M059J (cell line): ENCODE measurements around the gene SAMD4B. TPM values are rescaled to one million over a fixed set of nuclear protein-coding genes. Genes with fewer than 3 reads are reported as not detected.
A peak's percentile ranks its signal among the peaks of the same experiment; 100 is the strongest.

Experiments
- DNase-seq: peaks from one replicate; pipeline ENCODE4 v3.0.0-alpha.2; 2012; ENCODE audit warnings: low read depth
- total RNA-seq: library from RNA; depleted of rRNA; stranded (reverse); fragments of >200 nt; shearing (Covaris generic); gene quantifications from 2 replicates; pipeline ENCODE4 v1.2.3, GENCODE V29; 2014; rRNA removed

Gene SAMD4B
- total RNA-seq, 1 experiment from 2014 or later = 96.3 TPM

DNA sequence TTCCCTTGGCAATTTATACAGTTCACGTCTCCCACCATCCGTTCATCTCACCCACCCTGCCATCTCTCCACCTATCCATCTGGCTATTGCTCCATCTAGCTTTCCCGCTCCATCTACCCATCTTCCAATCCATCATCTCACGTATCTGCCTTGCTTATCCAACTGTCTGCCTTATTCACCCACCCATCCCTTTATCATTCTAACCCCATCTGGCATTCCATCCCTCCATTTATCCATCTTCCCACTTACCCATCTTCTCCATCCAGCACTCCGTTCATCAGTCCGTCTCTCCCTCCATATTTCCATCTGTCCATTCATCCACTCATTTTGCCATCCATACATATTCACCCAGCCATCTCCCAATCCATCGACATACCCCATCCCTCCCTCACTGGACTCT lies 83.5 kb downstream of the SAMD4B start:
- no peak for DNase-seq

DNA sequence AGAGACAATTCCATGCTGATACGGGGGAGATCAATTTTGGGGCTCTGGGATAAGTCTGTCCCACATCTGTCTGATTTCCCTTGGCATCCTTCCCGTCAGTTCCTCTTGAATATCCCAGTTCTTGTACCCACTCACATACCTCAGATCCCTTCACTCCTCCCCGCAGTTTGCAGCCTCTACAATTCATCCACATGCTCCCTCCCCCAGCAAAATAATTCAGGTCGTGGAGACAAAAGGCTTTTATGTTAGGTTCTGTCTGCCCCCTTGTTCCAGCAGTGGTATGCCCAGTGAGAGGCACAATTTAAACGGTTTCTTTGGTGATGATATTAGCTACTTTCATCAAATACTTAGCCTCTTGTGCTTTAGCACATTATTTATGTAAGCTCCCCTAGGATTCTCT lies 83.9 kb downstream of the SAMD4B start:
- DNase-seq = no peak

DNA sequence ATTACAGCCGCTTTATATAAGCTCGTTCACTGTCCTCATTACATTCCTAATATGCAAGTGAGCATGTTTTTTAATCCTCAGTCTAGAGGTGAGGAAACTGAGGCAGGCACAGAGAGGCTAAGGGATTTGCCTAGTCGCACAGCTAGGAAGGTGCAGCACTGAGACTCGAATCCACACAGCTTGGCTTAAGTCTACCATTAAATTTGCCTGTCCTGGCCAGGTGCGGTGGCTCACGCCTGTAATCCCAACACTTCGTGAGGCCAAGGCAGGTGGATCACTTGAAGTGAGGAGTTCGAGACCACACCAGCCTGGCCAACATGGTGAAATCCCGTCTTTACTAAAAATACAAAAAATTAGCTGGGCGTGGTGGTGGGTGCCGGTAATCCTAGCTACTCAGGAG lies 85.5 kb downstream of the SAMD4B start:
- DNase-seq = no peak

DNA sequence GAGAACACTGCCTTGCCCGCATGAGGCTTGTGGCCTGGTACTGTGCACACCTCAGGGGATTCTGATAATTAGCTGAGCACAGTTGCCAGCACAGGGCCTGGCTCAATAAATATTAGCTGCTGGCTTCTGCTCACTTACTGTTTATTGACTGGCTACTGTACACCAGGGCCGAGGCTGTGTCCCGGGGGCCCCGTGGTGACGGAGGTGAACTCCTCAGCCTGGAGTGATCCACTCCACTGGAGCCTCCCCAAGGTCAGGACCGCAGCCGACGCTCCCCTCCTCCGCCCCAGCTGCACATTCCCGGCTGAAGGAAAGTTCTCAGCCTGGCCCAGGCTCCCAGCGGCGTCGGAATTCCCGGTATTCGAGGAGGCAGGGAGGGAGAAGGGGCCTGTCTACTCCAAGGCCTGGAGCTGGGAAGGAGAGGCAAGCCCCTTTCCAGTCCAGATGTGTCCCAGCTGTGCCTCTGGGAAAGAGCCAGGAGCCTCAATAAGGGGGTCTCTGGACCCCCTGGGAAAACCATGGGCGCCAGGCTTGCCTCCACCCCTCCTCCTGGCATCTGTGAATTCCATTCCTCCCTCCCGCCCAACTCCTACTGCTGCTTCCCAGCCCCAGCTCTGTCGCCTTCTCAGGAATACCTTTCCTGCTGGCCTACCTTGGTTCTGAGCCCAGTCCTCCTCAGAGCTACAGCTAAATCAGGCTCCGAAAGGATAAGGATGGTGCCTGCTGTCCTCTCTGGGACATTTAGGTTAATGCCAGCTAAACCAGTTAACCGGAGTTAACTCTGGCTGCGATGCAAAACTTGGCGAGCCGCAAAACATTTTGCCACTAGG lies 86.3 kb downstream of the SAMD4B start:
- DNase-seq = peak; percentile 62

GRCh38 chr19:39430675-39431593 lies 88.7 kb downstream of the SAMD4B start:
- DNase-seq = peak; percentile 92

- no peak for DNase-seq
Measured at GRCh38 chr19:39432677-39433025, 90.4 kb downstream of the SAMD4B start.

DNA sequence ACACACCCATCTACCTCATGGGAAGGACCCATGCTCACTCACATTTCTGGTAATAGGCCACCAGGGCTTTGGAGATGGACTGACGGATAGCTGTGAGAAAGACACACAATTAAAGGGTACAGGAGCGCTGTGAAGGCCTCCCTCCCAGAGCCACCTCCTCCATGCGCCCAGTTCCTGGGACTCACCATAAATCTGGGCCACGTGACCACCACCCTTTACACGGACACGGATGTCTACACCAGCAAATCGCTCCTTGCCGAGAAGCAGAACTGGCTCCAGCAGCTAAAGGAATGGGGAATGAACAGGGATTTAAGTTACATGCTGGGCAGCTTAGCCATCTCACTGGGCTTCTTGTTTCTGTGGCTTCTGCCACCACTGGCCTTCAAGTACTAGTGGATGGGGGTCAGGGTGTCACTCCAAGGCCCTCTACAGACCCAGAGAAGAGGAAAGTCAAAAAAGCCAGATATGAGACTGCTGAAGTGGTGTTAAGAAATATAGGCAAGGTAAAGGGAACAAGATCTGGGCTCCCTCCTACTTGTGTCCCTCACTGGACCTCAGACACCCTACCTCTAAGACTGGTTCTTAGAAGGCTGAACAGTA lies 91.4 kb downstream of the SAMD4B start:
- DNase-seq = no peak

- no peak for DNase-seq
Measured at GRCh38 chr19:39434123-39435076, 92.2 kb downstream of the SAMD4B start.

Other genes with a start within 250 kb of the SAMD4B start
- 6.1 and 10.9 TPM in 2 replicates for gene PAK4, start 216.6 kb upstream of the SAMD4B start, total RNA-seq
- not detected in 2 replicates for gene NCCRP1, start 145.5 kb upstream of the SAMD4B start, total RNA-seq
- gene SYCN, start 138.2 kb upstream of the SAMD4B start, total RNA-seq = not detected in 2 replicates
- not detected in 2 replicates for gene IFNL3, start 97.4 kb upstream of the SAMD4B start, total RNA-seq
- gene IFNL4, start 93.6 kb upstream of the SAMD4B start, total RNA-seq = not detected in 2 replicates
- not detected in 2 replicates for gene IFNL2, start 74.0 kb upstream of the SAMD4B start, total RNA-seq
- gene IFNL1, start 46.0 kb upstream of the SAMD4B start, total RNA-seq = 1.3 TPM in 1 of 2 replicates, not detected in the other
- gene LRFN1, start 21.6 kb upstream of the SAMD4B start, total RNA-seq = 0.12 TPM in 1 of 2 replicates, not detected in the other
- 0.54 and 3.2 TPM in 2 replicates for gene GMFG, start 6.4 kb upstream of the SAMD4B start, total RNA-seq
- 69.0 and 79.3 TPM in 2 replicates for gene PAF1, start 48.7 kb downstream of the SAMD4B start, total RNA-seq
- 46.7 and 47.3 TPM in 2 replicates for gene MED29, start 49.0 kb downstream of the SAMD4B start, total RNA-seq
- 6.0 and 10.8 TPM in 2 replicates for gene ZFP36, start 64.4 kb downstream of the SAMD4B start, total RNA-seq
- gene PLEKHG2, start 70.2 kb downstream of the SAMD4B start, total RNA-seq = 8.6 and 11.7 TPM in 2 replicates
- 26.6 and 28.7 TPM in 2 replicates for gene RPS16, start 93.5 kb downstream of the SAMD4B start, total RNA-seq
- gene SUPT5H, start 103.2 kb downstream of the SAMD4B start, total RNA-seq = 68.4 and 97.7 TPM in 2 replicates
- gene TIMM50, start 138.4 kb downstream of the SAMD4B start, total RNA-seq = 88.1 and 93.0 TPM in 2 replicates
- gene DLL3, start 156.5 kb downstream of the SAMD4B start, total RNA-seq = 0.86 and 2.3 TPM in 2 replicates
- gene SELENOV, start 172.7 kb downstream of the SAMD4B start, total RNA-seq = not detected in 2 replicates
- 7.4 and 8.9 TPM in 2 replicates for gene EID2B, start 190.4 kb downstream of the SAMD4B start, total RNA-seq
- 16.4 and 20.0 TPM in 2 replicates for gene EID2, start 197.7 kb downstream of the SAMD4B start, total RNA-seq